Right renal pelvis (tissue), 4 donors: ENCODE results near the gene AGXT2. TPM values are rescaled to one million over a fixed set of nuclear protein-coding genes. Genes with fewer than 3 reads are reported as not detected.
"Not testable (repeated sequence)": the region's sequence is repeated elsewhere in the genome, so short reads cannot be mapped to it uniquely, and the experiment has no call there.

ENCODE experiments used
- DNase-seq, 4 donors: peaks; one replicate each; pipeline ENCODE4 v3.0.0-alpha.2; 2013; ENCODE audit warnings: low read depth in 4 of 4, low spot score in 3 of 4, missing footprints in 1 of 4
- polyA plus RNA-seq, 4 donors: library from polyadenylated mRNA; unstranded; fragments of 120-200 nt; gene quantifications; one replicate each; pipeline ENCODE4 v1.2.1, GENCODE V29; 2013; ENCODE audit not compliant: insufficient read length in 4 of 4

The AGXT2 gene
- polyA plus RNA-seq, 4 donors: 43.2 to 79.6 (median 50.2) TPM

GRCh38 chr5:34977934-34978613 lies 69.7 kb downstream of the AGXT2 start:
- peak in 1 of 4 donors; percentile 12 for DNase-seq

DNA sequence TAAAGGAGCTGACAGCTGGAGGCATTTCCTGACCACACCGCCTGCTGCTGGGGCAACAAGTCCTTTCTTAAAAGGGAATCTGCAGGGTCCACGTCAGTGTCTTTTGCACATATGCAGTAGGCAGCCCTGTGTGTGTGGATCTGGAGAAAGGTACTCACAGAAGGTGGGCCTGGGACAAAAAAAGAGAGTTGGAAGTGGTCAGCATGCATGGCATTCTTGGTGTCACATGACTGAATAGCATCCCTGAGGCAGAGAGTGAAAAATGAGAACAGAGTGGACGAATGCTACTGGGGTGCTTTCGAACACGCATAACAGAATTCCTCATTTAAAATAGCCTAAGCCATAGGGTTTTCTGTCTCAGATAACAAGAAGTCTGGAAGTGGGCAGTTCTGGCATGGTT lies 71.4 kb downstream of the AGXT2 start:
- no peak for DNase-seq

- DNase-seq: not testable (repeated sequence)
These were observed 76.1 kb downstream of the AGXT2 start for GRCh38 chr5:34971655-34972054.

DNA sequence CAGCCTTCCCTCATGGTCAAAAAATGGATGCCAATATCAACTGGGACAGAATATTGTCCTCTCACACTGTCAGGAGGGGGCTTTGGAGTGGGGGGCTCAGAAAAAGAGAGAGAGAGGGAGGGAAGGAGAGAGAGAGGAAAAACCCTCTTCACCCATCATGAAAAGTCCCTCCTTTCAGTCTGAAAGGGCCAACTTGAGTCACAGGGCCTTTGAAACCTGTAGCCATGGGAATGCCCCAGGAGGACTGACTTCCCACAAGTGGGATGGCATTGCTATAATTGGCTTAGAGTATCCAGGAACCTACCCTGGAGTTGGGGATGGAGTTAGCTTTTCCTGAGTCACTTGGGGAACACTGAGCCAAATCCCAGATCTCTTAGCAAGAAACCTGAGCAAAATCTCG lies 77.2 kb downstream of the AGXT2 start:
- no peak for DNase-seq

GRCh38 chr5:34968258-34968657 lies 79.5 kb downstream of the AGXT2 start:
- DNase-seq: no peak

GRCh38 chr5:34967540-34967939 lies 80.2 kb downstream of the AGXT2 start:
- DNase-seq: no peak

- no peak for DNase-seq
These were observed 88.4 kb downstream of the AGXT2 start for GRCh38 chr5:34959323-34959722.

GRCh38 chr5:34957857-34958690 lies 89.7 kb downstream of the AGXT2 start:
- peak in 1 of 4 donors; percentile 17 for DNase-seq

- no peak for DNase-seq
These were observed 90.4 kb downstream of the AGXT2 start for GRCh38 chr5:34957321-34957720.

Other genes with a start within 250 kb of the AGXT2 start
- 1 to 10 TPM; 2.5 to 4.1 (median 3.3) TPM for gene TTC23L, start 208.8 kb downstream of the AGXT2 start, polyA plus RNA-seq
- gene RAD1, start 132.4 kb downstream of the AGXT2 start, polyA plus RNA-seq: 10 to 100 TPM; 33.1 to 38.9 (median 37.0) TPM
- gene BRIX1, start 132.2 kb downstream of the AGXT2 start, polyA plus RNA-seq: 10 to 100 TPM; 49.7 to 66.1 (median 59.0) TPM
- gene DNAJC21, start 118.4 kb downstream of the AGXT2 start, polyA plus RNA-seq: 10 to 100 TPM; 70.2 to 77.2 (median 73.3) TPM
- gene PRLR, start 182.5 kb upstream of the AGXT2 start, polyA plus RNA-seq: 10 to 100 TPM; 32.9 to 53.2 (median 34.7) TPM